ENCODE data around the gene MOK.
"Not testable (repeated sequence)": the region's sequence is repeated elsewhere in the genome, so short reads cannot be mapped to it uniquely, and the experiment has no call there.

The MOK gene

DNA sequence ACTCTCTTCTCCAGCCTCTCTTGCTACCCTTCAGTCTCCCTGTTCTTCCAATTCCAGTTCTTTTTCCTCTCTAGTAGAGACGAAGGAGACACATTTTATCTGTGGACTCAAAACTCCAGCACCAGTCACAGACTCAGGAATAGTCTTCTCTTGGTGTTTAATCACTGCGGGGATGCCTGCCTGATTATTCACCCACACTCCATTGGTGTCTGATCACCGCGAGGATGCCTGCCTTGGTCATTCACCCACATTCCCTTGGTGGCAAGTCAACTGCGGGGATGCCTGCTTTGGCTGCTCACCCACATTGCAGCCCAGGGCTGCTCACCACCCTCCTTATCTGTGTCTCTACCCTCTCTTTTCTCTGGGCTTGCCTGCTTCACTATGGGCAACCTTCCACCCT is 64.5 kb downstream of the MOK start:
- not testable (repeated sequence) for DNase-seq

DNA sequence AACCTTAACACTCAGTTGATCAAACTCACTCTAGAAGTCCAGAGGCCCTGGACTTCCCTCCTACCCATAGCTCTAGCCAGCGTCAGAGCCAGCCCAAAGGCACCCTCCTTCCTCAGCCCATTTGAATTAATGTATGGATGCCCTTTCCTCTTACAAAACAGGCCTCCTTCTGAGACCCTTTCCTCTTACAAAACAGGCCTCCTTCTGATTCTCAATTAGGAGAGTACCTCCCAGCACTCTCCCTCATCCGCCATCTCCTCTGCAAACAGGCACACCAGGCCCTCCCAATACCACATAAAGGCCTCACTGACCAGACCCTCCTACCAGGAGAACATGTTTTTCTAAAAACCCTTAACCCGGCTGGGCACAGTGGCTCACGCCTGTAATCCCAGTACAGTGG is 65.7 kb downstream of the MOK start:
- no peak for DNase-seq

DNA sequence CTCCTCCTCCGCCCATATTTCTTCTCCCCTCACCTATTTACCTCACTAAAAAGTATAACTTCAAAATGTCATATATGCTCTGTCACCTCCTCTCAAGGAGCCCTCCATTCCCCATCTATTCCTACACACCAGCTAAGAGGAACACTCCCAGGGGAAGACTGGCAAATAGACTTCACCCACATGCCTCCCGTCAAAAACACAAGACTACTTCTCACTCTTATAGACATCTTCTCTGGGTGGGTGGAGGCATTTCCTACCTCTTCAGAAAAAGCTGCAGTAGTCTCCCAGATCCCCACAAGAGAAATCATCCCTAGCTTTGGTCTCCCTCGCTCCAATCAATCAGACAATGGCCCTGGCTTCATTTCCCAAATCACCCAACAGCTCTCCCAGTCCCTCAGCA is 66.2 kb downstream of the MOK start:
- DNase-seq = no peak

DNA sequence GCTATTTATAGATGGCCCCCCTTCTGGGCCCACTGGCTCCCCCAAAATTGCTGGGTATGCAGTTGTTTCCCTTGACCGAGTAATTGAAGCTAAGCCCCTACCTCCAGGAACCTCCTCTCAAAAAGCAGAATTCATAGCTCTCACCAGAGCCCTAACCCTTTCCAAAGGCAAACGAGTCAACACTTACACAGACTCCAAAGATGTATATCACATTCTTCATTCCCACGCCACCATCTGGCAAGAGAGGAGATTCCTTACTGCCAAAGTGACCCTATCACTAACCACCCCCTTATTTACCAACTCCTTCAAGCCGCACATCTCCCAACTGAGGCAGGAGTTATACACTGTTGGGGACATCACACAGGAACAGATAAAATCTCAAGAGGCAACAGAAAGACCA is 66.8 kb downstream of the MOK start:
- no peak for DNase-seq

DNA sequence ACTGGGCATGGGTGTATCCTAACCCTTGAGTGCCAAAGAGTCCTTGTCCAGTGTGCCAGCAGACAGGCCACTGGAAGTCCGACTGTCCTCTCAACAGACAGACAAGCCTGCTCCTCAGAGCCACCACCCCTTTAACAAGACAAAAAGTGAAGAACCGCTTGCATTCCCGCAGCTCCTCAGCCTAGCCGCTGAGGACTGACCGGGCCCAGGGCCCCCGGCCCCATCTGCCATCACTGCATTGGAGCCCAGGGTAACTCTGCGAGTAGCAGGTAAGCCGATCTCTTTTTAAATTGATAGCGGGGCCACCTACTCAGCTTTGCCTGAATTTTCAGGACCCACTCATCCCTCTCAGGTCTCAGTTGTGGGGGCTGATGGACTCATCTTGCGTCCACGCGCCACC is 68.9 kb downstream of the MOK start:
- no peak for DNase-seq

DNA sequence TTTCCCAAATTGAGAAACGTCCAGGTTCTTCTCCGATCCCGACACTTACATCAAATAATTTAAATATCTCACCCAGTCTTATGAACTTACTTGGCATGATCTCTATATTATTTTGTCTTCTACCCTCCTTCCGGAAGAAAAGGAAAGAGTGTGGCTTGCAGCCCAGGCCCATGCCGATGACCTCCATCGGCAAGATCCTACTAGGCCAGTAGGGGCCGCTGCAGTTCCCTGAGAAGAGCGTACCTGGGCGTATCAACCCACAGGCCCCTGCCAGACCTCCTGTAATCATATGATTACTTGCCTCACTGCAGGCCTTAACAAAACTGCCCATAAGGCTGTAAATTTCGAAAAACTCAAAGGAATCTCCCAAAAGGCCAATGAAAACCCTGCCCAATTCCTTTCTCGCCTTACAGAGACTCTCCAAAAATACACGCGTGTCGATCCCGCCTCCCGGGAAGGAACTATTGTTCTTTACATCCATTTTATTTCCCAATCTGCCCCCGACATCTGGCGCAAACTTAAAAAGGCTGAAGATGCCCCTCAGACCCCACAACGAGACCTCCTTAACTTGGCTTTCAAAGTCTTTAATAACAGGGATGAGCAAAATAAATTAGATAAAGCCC is 69.6 kb downstream of the MOK start:
- DNase-seq = peak; percentile 41 to 49

DNA sequence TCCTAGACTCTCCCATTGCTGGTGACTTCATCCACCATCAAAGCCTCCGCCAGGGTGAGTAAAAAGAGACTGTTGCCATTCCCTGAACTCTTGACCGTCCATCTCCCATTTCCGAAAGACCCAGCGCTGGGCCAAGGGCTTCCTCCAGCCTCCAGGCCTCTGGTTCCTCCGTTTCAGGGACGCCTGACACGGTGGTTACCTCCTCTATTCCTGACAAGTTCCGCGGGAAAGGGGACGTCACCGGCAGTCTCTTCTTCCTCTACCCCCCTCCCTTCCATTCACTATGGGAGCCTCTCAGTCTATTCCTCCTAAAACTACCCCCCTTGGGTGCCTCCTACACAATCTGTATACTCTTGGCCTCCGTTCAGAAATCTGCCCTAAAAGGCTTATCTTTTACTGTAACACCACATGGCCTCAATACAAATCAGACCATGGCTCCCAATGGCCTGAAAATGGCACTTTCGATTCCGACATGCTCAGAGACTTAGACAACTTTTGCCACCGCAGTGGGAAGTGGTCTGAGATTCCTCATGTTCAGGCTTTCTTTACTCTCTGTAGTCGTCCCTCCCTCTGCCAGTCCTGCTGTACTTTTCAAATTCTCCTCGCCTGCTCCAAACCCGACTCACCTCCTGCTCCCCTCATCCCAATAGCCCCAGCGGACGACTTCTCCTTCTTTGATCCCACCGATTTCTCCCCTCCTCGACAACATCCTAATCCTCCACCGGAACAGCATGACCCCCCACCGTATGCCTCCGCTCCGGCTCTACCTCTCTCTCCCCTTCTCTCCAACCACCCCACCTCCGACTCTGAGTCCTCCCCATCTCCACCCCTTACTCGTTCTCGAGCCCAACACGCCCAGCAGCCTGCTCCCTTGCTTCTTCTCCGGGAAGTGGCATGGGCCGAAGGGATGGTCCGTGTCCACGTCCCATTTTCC is 70.4 kb downstream of the MOK start:
- no peak for DNase-seq

DNA sequence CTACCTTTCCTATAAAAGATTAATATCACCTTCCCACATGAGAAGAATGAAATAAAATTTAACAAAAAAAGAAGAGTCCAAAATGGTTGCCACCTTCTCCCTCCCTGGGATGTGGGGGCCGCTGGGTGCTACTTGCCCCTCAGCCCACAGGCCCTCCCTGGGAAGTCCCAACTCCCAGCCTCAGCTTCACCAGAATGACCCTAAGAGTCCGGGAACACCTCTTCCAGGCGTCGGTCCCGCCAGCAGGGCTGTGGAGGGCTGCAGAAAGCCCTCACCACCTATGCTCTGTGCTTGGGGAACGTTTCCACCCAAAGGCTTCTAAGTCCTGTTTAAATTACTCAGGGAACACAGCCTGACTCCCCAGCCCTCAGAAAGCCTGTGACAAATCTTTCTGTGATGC is 71.9 kb downstream of the MOK start:
- no peak for DNase-seq

DNA sequence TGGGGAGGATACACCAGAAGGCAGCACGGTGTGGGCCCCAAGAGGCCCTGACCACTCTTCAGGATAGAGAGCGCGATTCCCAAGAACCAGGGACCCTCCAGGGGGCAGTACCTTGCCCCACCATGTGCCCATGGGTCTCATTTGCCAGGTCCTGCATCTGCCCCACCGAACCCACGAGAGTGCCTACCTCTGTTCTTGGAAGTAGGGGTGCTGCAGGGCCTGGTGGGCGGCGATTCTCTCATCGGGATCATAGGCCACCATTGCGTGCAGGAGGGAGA is 72.7 kb downstream of the MOK start:
- no peak for DNase-seq

DNA sequence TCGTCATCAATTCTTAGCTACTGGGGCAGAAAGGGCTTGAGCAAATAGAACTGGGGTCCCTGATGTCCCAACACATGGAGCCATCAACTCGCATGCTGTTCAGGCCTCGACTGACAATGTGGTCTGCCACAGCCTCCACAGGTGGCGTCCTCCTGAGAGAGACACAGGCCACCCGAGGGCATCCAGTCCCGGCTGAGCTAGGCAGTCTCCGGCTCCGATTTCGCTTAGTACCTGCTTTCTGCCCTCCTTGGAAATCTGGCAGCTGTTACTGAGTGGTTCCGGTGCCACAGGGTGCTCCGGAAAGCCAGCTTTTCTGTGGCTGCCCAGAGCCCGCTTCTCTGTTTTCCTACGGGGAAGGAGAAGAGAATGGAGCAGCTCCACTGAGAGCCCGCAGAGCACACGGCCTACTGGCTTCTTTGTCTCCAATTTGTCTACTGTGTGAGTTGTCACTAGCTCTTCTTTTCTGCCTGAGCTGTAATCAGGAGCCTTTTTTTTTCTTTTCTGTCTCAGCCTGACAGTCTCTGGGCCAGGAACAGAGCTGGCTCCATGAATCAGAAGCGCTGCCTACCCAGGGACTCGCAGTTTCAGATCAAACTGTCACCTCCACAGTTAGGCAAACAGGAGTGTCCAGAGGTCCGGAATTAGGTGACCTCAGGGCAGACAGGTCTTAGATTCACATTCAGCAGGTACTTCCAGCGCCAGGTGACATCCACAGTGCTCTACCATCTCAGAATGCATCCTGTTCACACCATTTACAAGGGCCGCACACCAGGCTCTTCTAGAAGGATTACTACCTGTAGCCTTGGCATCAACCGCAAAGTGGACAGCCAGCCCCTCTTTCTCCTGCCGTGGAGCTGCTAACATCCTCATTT is 73.3 kb downstream of the MOK start:
- no peak for DNase-seq

DNA sequence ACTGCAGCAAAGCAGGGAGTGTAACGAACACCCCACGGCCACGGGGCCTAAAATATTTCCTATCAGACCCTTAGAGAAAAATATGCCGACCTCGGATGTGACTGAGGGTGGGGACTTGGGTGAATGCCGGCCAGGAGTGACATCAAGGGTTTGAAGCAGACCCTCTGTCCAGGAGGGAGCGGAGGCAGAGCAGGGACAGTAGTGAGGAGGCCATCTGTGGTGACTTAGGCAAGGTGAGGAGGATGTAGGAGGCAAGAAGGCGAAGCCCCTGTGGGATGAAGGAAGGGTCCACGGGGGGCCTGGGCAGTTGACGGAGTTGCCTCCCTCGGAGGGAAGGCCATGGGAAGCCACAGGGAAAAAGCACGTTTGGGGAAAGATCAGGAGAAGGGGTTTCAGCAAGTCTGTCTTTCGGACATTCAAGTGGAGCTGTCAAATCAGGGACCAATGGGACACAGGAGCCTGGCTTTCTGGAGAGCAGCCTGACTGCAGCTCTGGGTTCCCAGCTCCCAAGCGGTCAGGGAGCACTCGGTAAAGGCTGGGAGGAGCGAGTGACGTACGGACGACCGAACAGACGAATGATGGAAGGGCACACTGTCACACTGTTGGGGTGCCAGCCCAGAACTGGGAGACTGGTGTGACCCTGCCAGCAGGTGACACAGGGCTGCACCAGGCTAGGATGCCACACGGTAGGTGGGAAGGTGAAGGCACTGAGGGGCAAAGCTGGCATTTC is 74.3 kb downstream of the MOK start:
- DNase-seq = no peak

DNA sequence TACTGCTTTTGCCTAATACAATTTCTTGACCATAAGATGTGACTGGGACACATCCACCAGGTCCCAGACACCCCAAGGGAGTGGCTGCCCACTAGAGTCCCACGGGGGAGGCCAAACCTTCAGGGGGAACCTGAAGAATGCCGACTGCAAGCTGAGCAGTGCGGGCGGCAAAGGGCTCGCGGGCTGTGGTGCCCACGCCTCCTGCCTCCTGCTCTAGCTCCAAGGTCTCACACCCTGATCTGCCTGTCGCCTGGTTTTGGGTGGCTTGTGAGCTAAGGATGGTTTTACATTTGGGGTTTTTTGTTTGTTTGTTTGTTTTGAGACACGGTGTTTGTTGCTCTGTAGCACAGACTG is 75.2 kb downstream of the MOK start:
- DNase-seq = no peak

DNA sequence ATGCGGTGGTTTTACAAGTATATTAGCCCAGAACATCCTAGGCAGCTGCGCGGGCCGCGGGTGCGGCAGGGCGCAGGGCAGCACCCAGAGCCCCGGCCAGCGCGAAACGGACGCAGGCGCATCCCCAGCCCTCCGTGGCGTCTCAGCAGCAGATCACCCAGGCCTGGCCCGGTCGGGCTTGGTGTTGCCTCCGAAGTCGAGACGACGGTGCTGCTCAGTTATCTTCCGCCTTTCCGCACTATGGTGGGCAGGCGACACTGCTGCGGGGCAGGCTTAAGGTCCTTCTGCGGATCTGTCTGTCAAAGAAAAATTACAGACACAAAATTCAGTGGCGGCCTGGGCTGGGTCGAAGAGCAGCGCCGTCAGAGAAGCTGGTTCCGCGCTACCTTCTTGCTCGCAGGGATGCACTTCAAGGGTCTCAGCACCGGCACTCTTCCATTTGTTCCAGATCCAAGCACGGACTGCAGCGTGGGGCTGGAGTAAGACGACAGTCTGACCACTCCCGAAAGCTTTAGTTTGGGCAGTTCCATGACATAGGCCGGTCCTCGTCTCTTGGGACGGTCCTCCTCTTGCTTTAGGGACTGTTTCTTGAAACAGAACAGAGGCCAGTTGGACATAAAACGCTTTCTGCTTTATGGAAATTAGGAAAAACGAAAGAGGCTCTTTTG is 75.8 kb downstream of the MOK start:
- no peak for DNase-seq

DNA sequence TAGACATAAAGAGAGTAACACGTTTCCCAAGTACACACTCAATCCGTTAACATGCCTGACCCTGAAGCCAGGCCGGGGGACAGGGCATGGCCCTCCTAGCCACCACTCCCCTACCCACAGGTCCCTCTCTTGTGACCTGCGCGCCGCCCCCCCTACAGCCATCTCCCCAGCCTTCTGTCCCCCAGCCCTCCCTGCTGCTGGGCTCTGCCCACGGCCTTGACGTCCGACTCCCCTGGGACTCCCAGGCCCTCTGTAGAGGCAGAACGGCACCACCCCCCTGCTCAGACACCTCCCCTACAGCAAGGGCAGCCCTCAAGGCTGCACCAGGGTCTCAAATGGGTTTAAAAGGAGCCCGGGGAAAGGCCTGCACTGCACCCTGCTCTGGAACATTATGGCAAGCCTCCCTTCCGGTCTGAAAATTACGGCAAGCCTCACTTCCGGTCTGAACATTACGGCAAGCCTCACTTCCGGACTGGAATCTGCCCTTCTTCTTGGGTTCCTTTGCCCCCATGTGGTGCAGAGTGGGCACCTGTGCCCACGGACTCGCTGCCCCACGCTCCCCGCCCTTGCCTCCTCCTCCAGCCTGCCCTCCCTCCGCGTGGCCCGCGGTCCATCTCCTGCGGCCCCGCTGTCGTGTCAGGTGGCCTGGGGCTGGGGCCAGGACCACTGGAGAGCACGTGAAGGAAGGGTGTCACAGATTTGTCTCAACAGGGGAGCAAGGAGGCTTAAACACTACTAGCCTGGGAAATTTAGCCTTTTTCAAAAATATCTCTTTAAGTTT is 77.6 kb downstream of the MOK start:
- no peak for DNase-seq

DNA sequence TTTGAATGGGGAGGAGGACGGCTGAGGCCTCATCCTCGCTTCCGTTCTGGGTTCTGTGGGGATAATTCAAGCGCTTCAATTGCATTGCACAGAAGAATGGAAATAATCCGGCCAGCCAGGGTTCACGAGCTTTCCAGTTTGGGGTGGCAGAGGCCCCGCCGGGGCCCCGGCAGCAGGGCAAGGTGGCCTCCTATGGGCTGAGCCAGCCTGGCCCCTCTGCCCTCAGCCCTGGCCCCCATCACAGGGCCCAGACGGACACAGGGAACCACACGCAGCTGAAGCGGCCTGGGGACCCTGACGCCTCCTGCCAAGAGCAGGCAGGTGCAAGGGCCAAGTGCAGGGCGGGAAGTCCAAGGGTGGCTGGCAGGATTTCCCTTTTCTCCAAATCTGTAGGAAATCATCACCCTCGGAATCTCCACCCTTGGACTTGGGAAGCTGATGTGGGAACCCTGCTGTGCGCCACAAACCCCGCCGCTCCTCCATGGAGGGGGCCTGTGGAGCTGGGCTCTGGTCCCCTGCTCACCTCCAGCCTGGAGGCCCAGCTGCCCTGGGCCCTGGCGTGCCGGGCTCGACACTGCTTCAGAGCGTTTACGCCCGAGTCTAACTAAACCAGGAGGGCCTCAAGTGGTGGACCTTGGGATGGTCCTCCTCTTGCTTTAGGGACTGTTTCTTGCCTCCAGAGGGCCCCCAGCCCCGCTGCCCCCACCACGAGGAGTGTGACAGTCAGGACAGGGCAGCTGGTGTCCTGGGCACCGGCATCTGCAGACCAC is 78.4 kb downstream of the MOK start:
- DNase-seq = no peak

DNA sequence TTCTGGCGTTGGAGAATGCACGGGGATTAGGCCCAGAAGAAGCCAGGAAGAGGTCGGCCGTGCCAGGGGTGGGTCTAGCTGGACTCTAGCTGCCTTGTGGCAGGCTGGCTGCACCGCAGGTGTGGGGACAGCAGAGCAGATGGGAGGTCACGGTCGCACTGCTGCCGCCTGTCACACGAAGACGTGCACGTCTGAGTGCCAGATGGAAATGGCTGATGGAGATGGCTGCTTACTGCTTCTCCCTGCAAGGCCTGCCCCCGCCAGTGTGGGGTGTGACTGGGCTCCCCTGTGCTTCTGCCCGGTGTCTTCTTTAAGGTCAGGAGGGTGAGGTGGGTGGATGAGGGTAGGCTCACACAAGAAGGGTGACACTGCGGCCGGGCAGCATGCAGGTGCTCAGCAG is 79.0 kb downstream of the MOK start:
- no peak for DNase-seq

DNA sequence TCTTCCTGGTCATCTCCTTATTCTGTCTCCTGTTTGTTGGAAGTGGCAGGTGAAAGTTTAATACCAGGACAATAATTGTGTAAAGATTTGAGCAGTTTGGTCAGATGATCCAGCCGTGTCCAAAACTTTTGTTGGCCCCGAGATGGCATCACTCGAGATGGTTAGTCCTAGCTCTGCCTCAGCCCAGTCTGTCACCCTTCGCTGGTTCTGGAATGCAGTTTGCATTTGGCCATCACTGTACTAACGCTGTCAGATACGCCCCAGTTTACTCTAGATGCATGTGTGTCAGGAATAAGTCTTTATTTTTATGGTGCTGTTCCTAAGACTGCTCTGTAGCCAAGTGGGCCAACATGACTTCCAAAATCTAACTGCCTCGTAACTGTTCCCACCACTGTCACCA is 79.6 kb downstream of the MOK start:
- DNase-seq = no peak

DNA sequence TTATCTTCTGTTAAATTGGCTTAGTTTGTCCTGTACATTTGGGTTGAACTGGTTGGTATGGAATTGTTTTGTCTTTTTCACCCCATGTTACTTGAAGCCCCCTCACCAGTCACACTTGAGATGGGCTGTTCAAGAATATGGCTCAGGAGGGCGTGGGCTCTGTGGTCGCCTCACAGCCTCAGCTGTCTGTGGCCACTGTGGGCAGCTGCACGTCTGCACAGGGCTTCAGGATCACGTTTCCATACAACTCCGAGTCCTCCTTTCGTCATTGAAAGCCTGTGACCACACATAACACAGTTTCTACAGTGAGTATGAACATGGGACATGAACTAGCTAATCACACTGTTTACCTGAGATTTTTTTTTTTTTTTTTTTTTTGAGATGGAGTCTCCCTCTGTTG is 81.3 kb downstream of the MOK start:
- no peak for DNase-seq

DNA sequence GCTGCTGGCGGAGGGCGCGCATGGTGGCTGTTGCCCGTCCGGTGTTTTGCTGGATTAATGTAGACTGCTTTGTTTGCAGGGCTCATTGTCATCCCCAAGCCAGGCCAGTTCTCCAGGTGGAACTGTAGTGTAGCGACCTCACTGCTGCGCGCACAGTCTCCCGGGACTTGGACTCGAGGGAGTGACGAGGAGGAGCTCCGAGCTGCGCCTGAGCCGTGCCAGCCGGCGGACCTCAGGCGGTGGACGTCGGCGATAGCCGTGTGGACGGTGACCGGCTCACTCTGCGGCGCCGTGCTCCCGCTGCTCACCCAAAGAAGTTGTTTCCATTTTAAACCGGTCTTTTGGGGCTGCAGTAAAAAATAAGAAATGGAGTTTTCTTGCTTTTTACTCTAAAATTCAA is 82.2 kb downstream of the MOK start:
- DNase-seq = no peak

DNA sequence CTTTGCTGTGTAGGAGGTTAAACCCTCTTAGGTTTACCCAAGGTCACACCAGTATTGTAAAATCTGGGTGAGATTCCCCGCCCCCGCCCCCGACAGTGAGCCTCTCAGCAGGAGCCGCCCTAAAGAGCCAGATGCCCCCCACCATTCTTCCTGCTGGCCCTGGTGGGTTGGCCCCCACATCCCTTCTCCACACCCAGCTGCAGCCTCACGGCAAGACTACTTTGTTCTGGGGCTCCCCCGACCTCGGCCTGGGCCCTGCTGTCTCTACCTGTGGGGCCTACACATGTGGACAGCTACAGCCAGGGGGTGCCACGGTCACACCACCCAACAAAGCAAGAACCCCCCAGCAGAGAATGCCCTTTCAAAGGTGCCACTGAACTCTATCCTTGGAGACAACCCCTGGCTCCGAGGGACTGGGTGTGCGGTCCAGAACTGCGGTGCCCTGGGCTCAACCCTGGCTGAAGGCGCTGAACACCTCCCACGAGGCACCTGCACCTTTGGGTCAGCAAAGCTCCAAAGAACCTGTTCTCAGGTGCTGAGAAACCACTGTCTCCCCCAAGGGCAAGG is 82.9 kb downstream of the MOK start:
- no peak for DNase-seq

DNA sequence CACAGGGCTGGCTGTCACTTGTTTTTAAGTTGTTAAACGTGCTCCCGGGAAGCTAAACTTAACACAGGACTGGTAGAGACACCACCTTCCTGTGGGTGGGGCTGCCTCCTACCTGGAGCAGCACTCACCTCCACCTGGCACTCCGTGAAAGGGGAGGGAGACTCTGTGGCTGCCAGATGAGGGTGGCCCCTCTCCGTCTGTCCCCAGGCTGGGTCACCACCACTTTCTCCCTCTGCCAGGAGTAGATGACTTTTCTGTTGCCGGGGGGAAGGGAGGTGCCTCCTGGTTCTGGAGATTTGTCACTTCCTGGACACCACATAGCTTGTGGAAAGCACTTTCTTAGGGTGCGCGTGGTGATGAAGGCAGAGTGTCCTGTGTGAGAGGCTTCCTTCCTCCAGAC is 83.9 kb downstream of the MOK start:
- no peak for DNase-seq
